Osteocyte (in vitro differentiated cells): ENCODE measurements around the gene PCNX3. TPM values are rescaled to one million over a fixed set of nuclear protein-coding genes. Genes with fewer than 3 reads are reported as not detected.

Experiments
- DNase-seq: peaks from one replicate; pipeline ENCODE4 v3.0.0; 2021; ENCODE audit warnings: mixed read lengths; ENCODE audit not compliant: unreplicated experiment; ENCODE audit errors: extremely low spot score
- H3K27ac Mint-ChIP-seq: one replicate; pipeline ENCODE4 v1.8.0; 2021; ENCODE audit warnings: mild to moderate bottlenecking, mixed read lengths; ENCODE audit not compliant: unreplicated experiment
- H3K27me3 Mint-ChIP-seq: one replicate; pipeline ENCODE4 v1.8.0; 2021; ENCODE audit warnings: mixed read lengths; ENCODE audit not compliant: unreplicated experiment
- H3K36me3 Mint-ChIP-seq: one replicate; pipeline ENCODE4 v1.8.0; 2021; ENCODE audit warnings: mixed read lengths; ENCODE audit not compliant: unreplicated experiment
- H3K4me1 Mint-ChIP-seq: one replicate; pipeline ENCODE4 v1.8.0; 2021; ENCODE audit warnings: mixed read lengths; ENCODE audit not compliant: unreplicated experiment
- H3K4me3 Mint-ChIP-seq: one replicate; pipeline ENCODE4 v1.8.0; 2021; ENCODE audit warnings: mild to moderate bottlenecking, moderate library complexity, mixed read lengths; ENCODE audit not compliant: unreplicated experiment
- H3K9me3 Mint-ChIP-seq: one replicate; pipeline ENCODE4 v1.8.0; 2021; ENCODE audit warnings: mixed read lengths; ENCODE audit not compliant: unreplicated experiment
- total RNA-seq: library from RNA; stranded (reverse); gene quantifications from 2 replicates; pipeline ENCODE4 v1.2.1, GENCODE V29; 2021
- TF ChIP-seq, protein P1 (sequence below): fragments of 200-600 bp; sonication (generic); IDR thresholded peaks from 2 replicates; pipeline ENCODE4 v1.5.0; 2021; ENCODE audit warnings: antibody characterized with exemption, mild to moderate bottlenecking, moderate library complexity

PCNX3 gene
- total RNA-seq, 1 donor from 2014 or later = 49.8 TPM

DNA sequence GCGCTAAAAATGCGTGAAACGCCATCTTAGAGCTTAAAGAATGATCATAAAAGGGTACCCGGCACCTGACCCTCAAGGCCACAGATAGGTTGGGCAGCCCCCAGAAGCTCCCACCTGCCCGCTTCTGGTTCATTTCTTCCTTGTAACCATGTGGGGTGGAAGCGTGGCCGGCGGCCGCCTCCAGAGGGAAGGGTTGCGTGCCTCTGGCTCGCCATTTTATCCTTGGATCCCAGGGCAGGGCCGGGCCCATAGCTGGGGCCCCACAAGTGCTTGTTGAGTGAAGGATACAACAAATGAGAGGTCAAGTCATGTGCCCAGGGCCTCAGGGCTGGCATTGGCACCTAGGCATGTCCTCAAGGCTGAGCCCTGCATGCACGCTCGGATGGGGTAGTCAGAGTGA lies 5.9 kb downstream of the PCNX3 start:
- Mint-ChIP-seq H3K27ac (no peak overlapping the region), H3K4me1 (peaks cover 6% of the 10 kb centered on the region), H3K9me3 (no peaks in the 10 kb centered on the region), H3K27me3 (no peaks in the 10 kb centered on the region), H3K36me3 (peaks cover 29% of the 10 kb centered on the region), H3K4me3 (no peak overlapping the region)
- no peak for DNase-seq
- TF ChIP-seq, protein P1, sequence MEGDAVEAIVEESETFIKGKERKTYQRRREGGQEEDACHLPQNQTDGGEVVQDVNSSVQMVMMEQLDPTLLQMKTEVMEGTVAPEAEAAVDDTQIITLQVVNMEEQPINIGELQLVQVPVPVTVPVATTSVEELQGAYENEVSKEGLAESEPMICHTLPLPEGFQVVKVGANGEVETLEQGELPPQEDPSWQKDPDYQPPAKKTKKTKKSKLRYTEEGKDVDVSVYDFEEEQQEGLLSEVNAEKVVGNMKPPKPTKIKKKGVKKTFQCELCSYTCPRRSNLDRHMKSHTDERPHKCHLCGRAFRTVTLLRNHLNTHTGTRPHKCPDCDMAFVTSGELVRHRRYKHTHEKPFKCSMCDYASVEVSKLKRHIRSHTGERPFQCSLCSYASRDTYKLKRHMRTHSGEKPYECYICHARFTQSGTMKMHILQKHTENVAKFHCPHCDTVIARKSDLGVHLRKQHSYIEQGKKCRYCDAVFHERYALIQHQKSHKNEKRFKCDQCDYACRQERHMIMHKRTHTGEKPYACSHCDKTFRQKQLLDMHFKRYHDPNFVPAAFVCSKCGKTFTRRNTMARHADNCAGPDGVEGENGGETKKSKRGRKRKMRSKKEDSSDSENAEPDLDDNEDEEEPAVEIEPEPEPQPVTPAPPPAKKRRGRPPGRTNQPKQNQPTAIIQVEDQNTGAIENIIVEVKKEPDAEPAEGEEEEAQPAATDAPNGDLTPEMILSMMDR = no peak

DNA sequence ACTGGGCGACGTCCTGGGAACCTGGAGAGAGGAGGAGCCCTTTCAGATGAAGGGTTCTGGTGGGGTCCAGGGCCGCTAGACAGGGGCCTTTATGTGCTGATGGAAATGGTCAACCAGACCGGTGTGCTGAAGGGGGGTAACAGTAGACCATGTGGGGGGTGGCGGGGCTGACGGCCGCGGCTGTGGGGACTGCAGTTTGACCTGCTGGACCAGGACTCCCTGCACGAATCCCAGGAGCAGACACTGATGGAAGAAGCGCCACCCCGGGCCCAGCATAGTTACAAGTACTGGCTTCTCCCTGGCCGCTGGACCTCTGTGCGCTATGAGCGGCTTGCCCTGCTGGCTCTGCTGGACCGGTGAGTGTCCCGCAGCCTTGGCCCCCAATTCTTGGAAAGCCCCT lies 6.4 kb downstream of the PCNX3 start:
- Mint-ChIP-seq H3K9me3 (no peaks in the 10 kb centered on the region), H3K27me3 (no peaks in the 10 kb centered on the region), H3K36me3 (peaks cover 30% of the 10 kb centered on the region), H3K4me3 (no peak overlapping the region), H3K27ac (no peak overlapping the region), H3K4me1 (peaks cover under 1% of the 10 kb centered on the region)
- TF ChIP-seq, protein P1 = no peak
- no peak for DNase-seq

DNA sequence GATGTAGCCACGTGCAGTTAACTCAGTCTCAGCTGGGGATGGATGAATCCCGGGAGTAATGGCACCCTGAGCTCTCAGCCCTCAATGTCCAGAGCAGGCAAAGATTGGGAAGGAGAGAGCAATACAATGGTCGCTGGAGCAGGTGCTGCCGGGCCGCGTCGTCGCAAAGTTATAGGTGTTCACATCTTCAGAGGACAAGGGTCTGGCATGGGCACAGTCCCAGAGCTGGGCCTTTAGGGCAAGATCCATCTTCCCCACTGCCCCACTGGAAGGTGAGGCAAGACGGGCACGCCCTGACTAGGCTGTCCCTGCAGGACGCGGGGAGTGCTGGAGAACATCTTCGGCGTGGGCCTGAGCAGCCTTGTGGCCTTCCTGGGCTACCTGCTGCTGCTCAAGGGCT lies 7.6 kb downstream of the PCNX3 start:
- Mint-ChIP-seq H3K9me3 (no peaks in the 10 kb centered on the region), H3K36me3 (peaks cover 29% of the 10 kb centered on the region), H3K27ac (no peak overlapping the region), H3K4me1 (no peaks in the 10 kb centered on the region), H3K27me3 (no peaks in the 10 kb centered on the region), H3K4me3 (no peak overlapping the region)
- no peak for DNase-seq
- TF ChIP-seq, protein P1 = no peak

DNA sequence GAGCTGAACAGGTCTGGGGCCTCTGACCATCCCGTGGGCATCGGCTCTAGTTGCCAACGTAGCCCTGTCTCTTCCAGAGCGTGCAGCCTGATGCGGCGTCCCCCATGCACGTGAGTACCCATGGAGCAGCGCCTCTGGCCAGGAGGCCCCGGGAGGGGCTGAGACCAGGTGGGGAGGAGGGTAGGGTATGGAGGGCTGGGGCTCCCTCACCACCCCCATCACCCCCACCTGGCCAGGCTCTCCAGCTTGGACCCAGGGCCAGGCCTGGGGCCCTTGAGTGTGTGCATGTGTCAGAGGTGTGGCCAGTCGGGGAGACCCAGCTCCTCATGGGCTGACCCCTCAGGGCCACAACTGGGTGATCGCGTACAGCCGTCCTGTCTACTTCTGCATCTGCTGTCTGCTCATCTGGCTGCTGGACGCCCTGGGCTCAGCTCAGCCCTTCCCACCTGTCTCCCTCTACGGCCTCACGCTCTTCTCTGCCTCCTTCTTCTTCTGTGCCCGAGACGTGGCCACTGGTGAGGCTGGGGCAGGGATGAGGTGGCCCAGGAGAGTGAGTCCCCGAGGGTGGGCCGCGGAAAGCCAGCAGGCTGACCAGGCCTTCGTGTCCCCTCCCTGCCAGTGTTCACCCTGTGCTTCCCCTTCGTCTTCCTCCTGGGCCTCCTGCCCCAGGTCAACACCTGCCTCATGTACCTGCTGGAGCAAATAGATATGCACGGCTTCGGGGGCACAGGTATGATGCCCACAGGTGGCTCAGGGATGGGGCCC lies 8.5 kb downstream of the PCNX3 start:
- DNase-seq = no peak
- H3K27ac Mint-ChIP-seq = no peak overlapping the region
- H3K36me3 Mint-ChIP-seq = peaks cover 26% of the 10 kb centered on the region
- no peaks in the 10 kb centered on the region for H3K4me1 Mint-ChIP-seq
- TF ChIP-seq, protein P1 = no peak
- H3K9me3 Mint-ChIP-seq = no peaks in the 10 kb centered on the region
- H3K27me3 Mint-ChIP-seq = no peaks in the 10 kb centered on the region
- no peak overlapping the region for H3K4me3 Mint-ChIP-seq

DNA sequence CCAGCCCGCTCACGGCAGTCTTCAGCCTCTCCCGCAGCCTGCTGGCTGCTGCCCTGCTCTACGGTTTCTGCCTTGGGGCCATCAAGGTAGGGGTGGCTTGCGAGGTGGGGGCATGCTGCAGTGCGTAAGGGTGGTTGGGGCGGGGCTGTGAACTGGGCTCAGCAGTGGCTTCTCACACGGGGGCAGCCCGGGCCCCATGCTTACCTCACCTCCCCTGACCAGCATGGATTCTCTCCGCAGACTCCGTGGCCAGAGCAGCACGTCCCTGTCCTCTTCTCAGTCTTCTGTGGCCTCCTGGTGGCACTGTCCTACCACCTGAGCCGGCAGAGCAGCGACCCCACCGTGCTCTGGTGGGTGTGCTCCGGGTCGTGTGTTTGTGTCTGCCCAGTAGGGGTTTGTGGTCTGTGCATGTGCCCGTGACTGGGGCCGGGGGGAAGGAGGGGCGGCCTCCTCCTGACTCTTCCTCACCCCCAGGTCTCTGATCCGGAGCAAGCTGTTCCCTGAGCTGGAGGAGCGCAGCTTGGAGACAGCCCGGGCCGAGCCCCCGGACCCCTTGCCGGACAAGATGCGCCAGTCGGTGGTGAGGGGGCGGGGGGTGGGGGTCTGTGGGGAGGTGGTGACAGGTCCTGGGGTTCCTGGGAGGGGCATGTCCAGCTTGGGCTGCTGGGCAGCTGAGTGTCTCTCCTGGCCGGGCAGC lies 9.5 kb downstream of the PCNX3 start:
- no peaks in the 10 kb centered on the region for H3K27me3 Mint-ChIP-seq
- H3K27ac Mint-ChIP-seq = no peak overlapping the region
- H3K9me3 Mint-ChIP-seq = no peaks in the 10 kb centered on the region
- H3K4me1 Mint-ChIP-seq = no peaks in the 10 kb centered on the region
- no peak overlapping the region for H3K4me3 Mint-ChIP-seq
- H3K36me3 Mint-ChIP-seq = peaks cover 27% of the 10 kb centered on the region
- DNase-seq = no peak
- TF ChIP-seq, protein P1 = no peak
